ENCODE data around the gene FBXO39.
"Not testable (repeated sequence)": the region's sequence is repeated elsewhere in the genome, so short reads cannot be mapped to it uniquely, and the experiment has no call there.

Gene FBXO39

GRCh38 chr17:6775871-6776405 is at the start of gene FBXO39:
Gene FBXO39, plus strand, starts transcription at chr17:6776215. Its CDS starts 3,654 bp downstream, at chr17:6779869.
- DNase-seq (ENCODE audit: low spot score in 2 of 2) = no peak
- peaks cover 13% of the 10 kb centered on the region for H3K27me3 Mint-ChIP-seq
- no peak within 1 kb of the TSS for H3K4me3 Mint-ChIP-seq
- H3K9me3 Mint-ChIP-seq = peaks cover 11% of the 10 kb centered on the region
- H3K36me3 Mint-ChIP-seq = peaks cover 33% of the 10 kb centered on the region
- ATAC-seq (ENCODE audit: low read depth) = no peak
- H3K27ac Mint-ChIP-seq = no peak within 1 kb of the TSS
- no peaks in the 10 kb centered on the region for H3K4me1 Mint-ChIP-seq

DNA sequence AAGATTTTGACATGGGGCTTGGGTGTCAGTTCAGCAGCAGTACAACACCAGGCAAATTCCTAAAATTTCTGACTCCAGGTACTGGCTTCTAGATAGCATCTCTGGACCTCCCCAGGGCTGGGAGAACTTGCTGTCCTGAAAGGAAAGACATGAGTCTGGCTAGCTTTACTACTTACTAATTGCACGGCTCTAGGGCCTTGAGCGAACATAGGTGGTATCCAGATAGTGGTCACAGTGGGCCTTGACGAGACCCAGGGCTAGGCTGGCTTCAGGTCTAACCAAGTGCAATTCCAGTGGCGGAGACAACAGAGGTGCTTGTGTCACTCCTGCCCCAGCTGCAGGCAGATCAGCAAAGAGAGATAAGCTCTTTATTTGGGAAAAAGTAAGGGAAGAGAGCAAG is 46.5 kb upstream of the FBXO39 start:
- no peak for DNase-seq (ENCODE audit: low spot score in 2 of 2)
- H3K4me3 Mint-ChIP-seq = no peak overlapping the region
- no peak for ATAC-seq (ENCODE audit: low read depth)
- H3K36me3 Mint-ChIP-seq = no peaks in the 10 kb centered on the region
- H3K27ac Mint-ChIP-seq = no peak overlapping the region
- H3K4me1 Mint-ChIP-seq = no peaks in the 10 kb centered on the region
- H3K27me3 Mint-ChIP-seq = peaks cover 16% of the 10 kb centered on the region
- H3K9me3 Mint-ChIP-seq = no peaks in the 10 kb centered on the region

GRCh38 chr17:6746665-6747064 is 29.4 kb upstream of the FBXO39 start:
- H3K4me1 Mint-ChIP-seq; ATAC-seq (ENCODE audit: low read depth); H3K4me3 Mint-ChIP-seq; H3K36me3 Mint-ChIP-seq; DNase-seq (ENCODE audit: low spot score in 2 of 2); H3K27ac Mint-ChIP-seq; H3K9me3 Mint-ChIP-seq: not testable (repeated sequence)
- H3K27me3 Mint-ChIP-seq = peaks cover 11% of the 10 kb centered on the region

DNA sequence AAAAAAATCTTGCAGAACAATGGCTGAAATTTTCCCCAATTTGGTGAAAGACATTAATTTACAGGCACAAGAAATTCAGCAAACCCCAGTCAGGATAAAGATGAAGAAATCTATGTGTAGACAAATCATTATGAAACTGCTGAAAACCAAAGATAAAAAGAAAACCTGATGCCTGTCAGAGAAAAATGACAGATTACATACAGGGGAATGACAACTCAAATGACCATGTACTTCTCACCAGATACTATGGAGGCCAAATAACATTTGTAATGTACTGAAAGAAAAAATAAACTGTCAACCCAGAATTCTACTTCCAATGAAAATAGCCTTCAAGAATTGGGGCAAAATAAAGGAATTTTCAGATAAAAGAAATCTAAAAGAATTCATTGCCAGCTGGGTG is 27.4 kb upstream of the FBXO39 start:
- peaks cover 8% of the 10 kb centered on the region for H3K27me3 Mint-ChIP-seq
- H3K4me3 Mint-ChIP-seq = no peak overlapping the region
- H3K36me3 Mint-ChIP-seq = no peaks in the 10 kb centered on the region
- no peak overlapping the region for H3K27ac Mint-ChIP-seq
- ATAC-seq (ENCODE audit: low read depth) (no peak), DNase-seq (ENCODE audit: low spot score in 2 of 2) (no peak)
- H3K9me3 Mint-ChIP-seq = no peaks in the 10 kb centered on the region
- H3K4me1 Mint-ChIP-seq = no peaks in the 10 kb centered on the region

DNA sequence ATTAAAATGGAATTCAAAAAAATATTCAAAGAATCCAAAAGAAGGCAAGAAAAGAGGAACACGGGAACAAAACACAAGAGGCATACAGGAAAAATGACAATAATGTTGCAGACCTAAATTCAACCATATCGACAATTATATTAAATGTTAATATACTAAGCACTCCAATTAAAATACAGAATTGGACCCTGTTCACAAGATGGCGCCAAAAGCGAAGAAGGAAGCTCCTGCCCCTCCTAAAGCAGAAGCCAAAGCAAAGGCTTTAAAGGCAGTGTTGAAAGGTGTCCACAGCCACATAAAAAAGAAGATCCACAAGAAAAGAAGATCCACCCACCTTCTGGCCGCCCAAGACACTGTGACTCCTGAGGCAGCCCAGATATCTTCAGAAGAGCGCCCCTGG is 26.5 kb upstream of the FBXO39 start:
- Mint-ChIP-seq H3K4me1 (no peaks in the 10 kb centered on the region), H3K36me3 (no peaks in the 10 kb centered on the region), H3K27me3 (peaks cover 6% of the 10 kb centered on the region), H3K9me3 (no peaks in the 10 kb centered on the region), H3K4me3 (no peak overlapping the region), H3K27ac (no peak overlapping the region)
- no peak for ATAC-seq (ENCODE audit: low read depth)
- no peak for DNase-seq (ENCODE audit: low spot score in 2 of 2)

DNA sequence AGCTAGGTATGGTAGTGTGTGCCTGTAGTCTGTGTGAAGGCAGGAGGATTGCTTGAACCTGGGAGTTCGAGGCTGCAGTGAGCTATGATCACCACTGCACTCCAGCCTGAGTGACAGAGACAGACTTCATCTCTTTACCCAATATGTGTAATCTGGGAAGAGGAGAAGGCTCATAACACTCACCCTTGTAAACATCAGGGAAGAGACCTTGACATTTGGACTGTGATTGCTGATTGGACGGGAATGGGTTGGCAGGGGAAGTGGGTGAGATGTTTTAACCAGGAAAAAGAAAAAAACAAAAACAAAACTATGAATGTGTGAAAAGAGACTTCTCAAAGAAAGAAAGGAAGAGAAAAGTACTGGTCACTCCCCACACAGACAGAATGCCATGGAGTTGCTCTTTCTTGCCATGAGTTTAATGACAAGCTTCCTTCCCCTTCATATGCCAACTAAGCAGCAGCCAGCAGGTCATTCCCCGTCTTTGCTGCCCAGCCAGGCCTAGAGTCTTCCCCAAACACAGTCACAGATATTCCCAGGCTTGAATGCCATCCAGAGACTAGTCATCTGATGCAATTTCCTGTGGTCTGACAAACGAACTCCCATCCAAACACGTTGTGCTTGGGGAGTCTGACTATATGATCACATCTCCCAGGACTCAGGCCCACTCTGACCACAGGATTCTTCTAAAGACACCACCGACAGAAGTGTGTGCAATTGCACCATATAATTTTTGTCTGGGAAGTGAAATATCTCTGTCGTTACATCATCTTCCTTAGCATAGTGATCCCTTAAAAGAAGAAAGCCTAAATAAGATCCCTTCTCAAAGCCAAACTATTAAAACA is 23.7 kb upstream of the FBXO39 start:
- Mint-ChIP-seq H3K9me3 (no peaks in the 10 kb centered on the region), H3K36me3 (peaks cover 2% of the 10 kb centered on the region)

GRCh38 chr17:6753006-6753445 is 23.0 kb upstream of the FBXO39 start:
- DNase-seq (ENCODE audit: low spot score in 2 of 2) (no peak), ATAC-seq (ENCODE audit: low read depth) (no peak)
- Mint-ChIP-seq H3K4me3 (no peak overlapping the region), H3K36me3 (peaks cover 4% of the 10 kb centered on the region), H3K4me1 (peaks cover 25% of the 10 kb centered on the region), H3K27me3 (peaks cover 2% of the 10 kb centered on the region), H3K9me3 (no peaks in the 10 kb centered on the region), H3K27ac (no peak overlapping the region)

More for the DNA sequence above, 23.7 kb upstream of the FBXO39 start:
- ATAC-seq (ENCODE audit: low read depth) (no peak), DNase-seq (ENCODE audit: low spot score in 2 of 2) (no peak)
- H3K27ac Mint-ChIP-seq = no peak overlapping the region
- peaks cover 2% of the 10 kb centered on the region for H3K27me3 Mint-ChIP-seq
- H3K4me3 Mint-ChIP-seq = no peak overlapping the region
- peaks cover 19% of the 10 kb centered on the region for H3K4me1 Mint-ChIP-seq

DNA sequence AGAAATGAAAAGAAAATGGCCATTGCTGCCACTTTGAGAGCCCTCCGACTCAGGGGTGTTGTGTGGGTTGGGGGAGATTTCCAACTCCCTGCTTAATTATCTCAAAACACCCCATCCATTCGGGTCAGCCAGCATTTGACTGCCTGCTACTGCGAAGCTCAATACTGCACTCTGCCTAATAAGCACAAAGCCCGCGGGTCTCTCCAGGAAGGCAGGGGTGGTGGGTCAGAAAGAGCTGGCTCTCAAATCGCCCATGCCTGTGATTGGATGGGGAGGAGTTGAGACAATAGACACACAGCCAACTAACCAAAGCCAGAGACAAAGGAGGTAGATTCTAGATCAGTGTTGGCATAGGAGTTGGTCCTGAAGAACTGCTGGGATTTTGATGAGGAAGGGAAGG is 22.5 kb upstream of the FBXO39 start:
- DNase-seq (ENCODE audit: low spot score in 2 of 2) = no peak
- Mint-ChIP-seq H3K4me3 (no peak overlapping the region), H3K27me3 (peaks cover 2% of the 10 kb centered on the region), H3K4me1 (peaks cover 30% of the 10 kb centered on the region), H3K36me3 (peaks cover 9% of the 10 kb centered on the region), H3K27ac (no peak overlapping the region), H3K9me3 (no peaks in the 10 kb centered on the region)
- ATAC-seq (ENCODE audit: low read depth) = no peak

- Mint-ChIP-seq H3K4me3 (peak overlapping the region; percentile 95), H3K9me3 (no peaks in the 10 kb centered on the region), H3K27me3 (peaks cover under 1% of the 10 kb centered on the region), H3K4me1 (peaks cover 32% of the 10 kb centered on the region), H3K36me3 (peaks cover 18% of the 10 kb centered on the region), H3K27ac (peak overlapping the region; percentile 87)
- ATAC-seq (ENCODE audit: low read depth) = no peak
- no peak for DNase-seq (ENCODE audit: low spot score in 2 of 2)
Observed at GRCh38 chr17:6755281-6755680, 20.7 kb upstream of the FBXO39 start.

DNA sequence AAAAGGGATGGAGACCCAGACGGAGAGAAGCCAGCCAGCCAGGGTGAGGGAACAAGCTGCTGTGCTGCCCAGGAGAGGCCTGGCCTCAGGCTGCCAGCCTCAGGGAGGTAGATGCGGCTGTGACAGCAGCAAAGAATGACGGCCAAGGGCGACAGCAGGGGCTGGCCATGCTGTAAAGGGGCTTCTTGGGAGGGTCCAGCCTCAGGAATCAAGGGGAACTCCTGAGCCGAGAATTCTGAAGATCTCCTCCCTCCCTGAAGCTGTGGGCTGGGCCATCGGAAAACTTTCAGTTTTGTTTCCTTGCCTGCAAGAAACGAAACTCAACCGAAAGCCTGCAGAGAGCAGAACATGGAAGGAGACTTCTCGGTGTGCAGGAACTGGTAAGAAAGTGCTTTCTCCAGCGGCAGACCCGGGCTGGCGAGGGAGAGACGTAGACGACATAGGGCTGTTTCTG is 20.3 kb upstream of the FBXO39 start, which contains the start of gene XAF1:
XAF1 (plus strand) TSS at position 316 of the 454 bp plus-strand sequence; CDS start at position 349, 33 bp downstream.
- Mint-ChIP-seq H3K36me3 (peaks cover 23% of the 10 kb centered on the region), H3K9me3 (no peaks in the 10 kb centered on the region), H3K27ac (peak within 1 kb of the TSS; percentile 87), H3K4me1 (peaks cover 32% of the 10 kb centered on the region), H3K27me3 (no peaks in the 10 kb centered on the region), H3K4me3 (peak within 1 kb of the TSS; percentile 95)
- ATAC-seq (ENCODE audit: low read depth) (peak; percentile 93), DNase-seq (ENCODE audit: low spot score in 2 of 2) (peak; percentile 31 to 38)

- no peaks in the 10 kb centered on the region for H3K9me3 Mint-ChIP-seq
- ATAC-seq (ENCODE audit: low read depth) (peak; percentile 16), DNase-seq (ENCODE audit: low spot score in 2 of 2) (no peak)
- H3K4me3 Mint-ChIP-seq = peak overlapping the region; percentile 95
- peak overlapping the region; percentile 87 for H3K27ac Mint-ChIP-seq
- H3K27me3 Mint-ChIP-seq = no peaks in the 10 kb centered on the region
- peaks cover 28% of the 10 kb centered on the region for H3K36me3 Mint-ChIP-seq
- peaks cover 32% of the 10 kb centered on the region for H3K4me1 Mint-ChIP-seq
Observed at GRCh38 chr17:6756425-6757031, 19.5 kb upstream of the FBXO39 start.

DNA sequence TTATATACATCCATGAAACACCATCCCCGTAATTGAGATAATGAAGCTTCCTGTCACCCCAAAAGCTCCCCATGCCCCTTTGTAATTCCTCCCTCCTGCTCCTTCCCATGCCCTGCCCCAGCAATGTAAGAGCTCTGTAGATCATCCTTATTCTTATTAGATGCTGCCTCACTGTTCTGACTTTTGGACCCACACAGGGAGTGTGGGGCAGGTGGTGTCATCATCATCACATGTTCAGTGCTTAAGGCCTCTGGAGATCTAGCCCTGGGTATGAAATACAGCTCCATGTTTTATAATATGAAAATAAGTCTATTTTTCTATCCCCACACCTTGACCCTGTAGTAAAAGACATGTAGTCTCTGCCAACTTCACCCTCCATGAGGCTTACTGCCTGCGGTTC is 18.3 kb upstream of the FBXO39 start:
- H3K27ac Mint-ChIP-seq = peak overlapping the region; percentile 79
- DNase-seq (ENCODE audit: low spot score in 2 of 2) (no peak), ATAC-seq (ENCODE audit: low read depth) (no peak)
- H3K9me3 Mint-ChIP-seq = no peaks in the 10 kb centered on the region
- H3K4me3 Mint-ChIP-seq = peak overlapping the region; percentile 64
- H3K27me3 Mint-ChIP-seq = no peaks in the 10 kb centered on the region
- H3K4me1 Mint-ChIP-seq = peaks cover 32% of the 10 kb centered on the region
- peaks cover 38% of the 10 kb centered on the region for H3K36me3 Mint-ChIP-seq

- DNase-seq (ENCODE audit: low spot score in 2 of 2) (no peak), ATAC-seq (ENCODE audit: low read depth) (no peak)
- Mint-ChIP-seq H3K36me3 (peaks cover 70% of the 10 kb centered on the region), H3K27me3 (no peaks in the 10 kb centered on the region), H3K4me1 (peaks cover 18% of the 10 kb centered on the region), H3K9me3 (peaks cover 13% of the 10 kb centered on the region), H3K4me3 (no peak overlapping the region), H3K27ac (no peak overlapping the region)
Observed at GRCh38 chr17:6761779-6762178, 14.2 kb upstream of the FBXO39 start.

GRCh38 chr17:6768447-6768846 is 7.6 kb upstream of the FBXO39 start:
- no peaks in the 10 kb centered on the region for H3K27me3 Mint-ChIP-seq
- no peak overlapping the region for H3K27ac Mint-ChIP-seq
- H3K4me1 Mint-ChIP-seq = no peaks in the 10 kb centered on the region
- H3K36me3 Mint-ChIP-seq = peaks cover 84% of the 10 kb centered on the region
- ATAC-seq (ENCODE audit: low read depth) (no peak), DNase-seq (ENCODE audit: low spot score in 2 of 2) (no peak)
- peaks cover 29% of the 10 kb centered on the region for H3K9me3 Mint-ChIP-seq
- no peak overlapping the region for H3K4me3 Mint-ChIP-seq

Measured in memory B cell (primary cell).